Osteoblast (primary cell): ENCODE results near the gene BICDL1. TPM values are rescaled to one million over a fixed set of nuclear protein-coding genes. Genes with fewer than 3 reads are reported as not detected.
"Not testable (repeated sequence)": the region's sequence is repeated elsewhere in the genome, so short reads cannot be mapped to it uniquely, and the experiment has no call there.

Experiments used
- DNase-seq: peaks from one replicate; pipeline ENCODE4 v3.0.0; 2011; ENCODE audit warnings: low spot score, mixed read lengths; ENCODE audit not compliant: insufficient read length; ENCODE audit errors: missing footprints
- H2AFZ ChIP-seq: 2 replicates; pipeline ENCODE4 v1.6.0; 2011; ENCODE audit warnings: mild to moderate bottlenecking, low read length
- H3K27ac ChIP-seq: 2 replicates; pipeline ENCODE4 v1.5.1; 2011; ENCODE audit warnings: mild to moderate bottlenecking, low read depth, low read length, moderate library complexity
- H3K27me3 ChIP-seq: 2 replicates; pipeline ENCODE4 v1.6.0; 2012; ENCODE audit warnings: mild to moderate bottlenecking, control low read depth, inconsistent platforms, low read length, moderate library complexity; ENCODE audit not compliant: insufficient read depth
- H3K36me3 ChIP-seq: 2 replicates; pipeline ENCODE4 v1.5.1; 2011; ENCODE audit warnings: mild to moderate bottlenecking, low read length, control low read depth, moderate library complexity; ENCODE audit not compliant: insufficient read depth
- H3K4me1 ChIP-seq: 2 replicates; pipeline ENCODE4 v1.5.1; 2011; ENCODE audit warnings: mild to moderate bottlenecking, low read length, control low read depth, moderate library complexity; ENCODE audit not compliant: insufficient read depth
- H3K4me2 ChIP-seq: 2 replicates; pipeline ENCODE4 v1.6.0; 2011; ENCODE audit warnings: mild to moderate bottlenecking, low read length; ENCODE audit not compliant: insufficient read depth
- H3K4me3 ChIP-seq: fragments of 200-600 bp; sonication (generic); 3 replicates; pipeline ENCODE4 v1.5.1; 2012; ENCODE audit warnings: mild to moderate bottlenecking, low read length, inconsistent platforms; ENCODE audit not compliant: insufficient read depth
- H3K79me2 ChIP-seq: 2 replicates; pipeline ENCODE4 v1.6.0; 2012; ENCODE audit warnings: mild to moderate bottlenecking, low read length, control low read depth, inconsistent platforms; ENCODE audit not compliant: insufficient read depth
- H3K9me3 ChIP-seq: 2 replicates; pipeline ENCODE4 v1.5.1; 2011; ENCODE audit warnings: low read depth, low read length, control low read depth
- H4K20me1 ChIP-seq: 2 replicates; pipeline ENCODE4 v1.6.0; 2012; ENCODE audit warnings: mild to moderate bottlenecking, low read length, control low read depth; ENCODE audit not compliant: insufficient read depth
- total RNA-seq: library from RNA; depleted of rRNA; stranded (reverse); fragments of >200 nt; gene quantifications from 2 replicates; pipeline ENCODE4 v1.2.3, GENCODE V29; 2012
- TF ChIP-seq, protein P1 (sequence below): IDR thresholded peaks from 2 replicates; pipeline ENCODE4 v1.5.1; 2011; ENCODE audit warnings: mild to moderate bottlenecking, low read depth, low read length, moderate library complexity; ENCODE audit errors: extremely low read depth

Gene BICDL1
- total RNA-seq, 1 donor, result not detected

DNA sequence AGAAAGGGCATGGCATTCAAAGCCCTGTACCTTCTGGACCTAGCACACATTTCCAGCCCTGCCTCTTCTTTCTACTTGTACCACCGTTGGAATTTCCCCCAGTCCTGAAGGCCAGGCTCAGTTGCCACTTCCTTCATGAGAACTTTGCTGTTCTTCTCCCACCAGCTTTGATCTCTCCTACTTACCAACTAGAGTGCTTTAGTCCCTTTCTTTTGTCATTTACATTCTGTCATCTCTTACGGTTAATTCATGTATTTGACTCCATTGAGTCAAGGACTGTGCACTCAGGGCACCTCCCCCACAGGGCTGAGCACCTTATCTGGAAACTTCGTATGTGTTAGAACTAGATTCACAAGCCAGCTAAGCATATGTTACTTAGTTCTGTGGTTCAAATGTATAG is 26.3 kb downstream of the BICDL1 start:
- H3K4me1 ChIP-seq, result no peaks in the 10 kb centered on the region
- no peak overlapping the region for H3K4me3 ChIP-seq
- H3K4me2 ChIP-seq, result no peak overlapping the region
- H3K27me3 ChIP-seq, result peaks cover 4% of the 10 kb centered on the region
- H3K36me3 ChIP-seq, result no peaks in the 10 kb centered on the region
- no peak for DNase-seq
- TF ChIP-seq, protein P1, sequence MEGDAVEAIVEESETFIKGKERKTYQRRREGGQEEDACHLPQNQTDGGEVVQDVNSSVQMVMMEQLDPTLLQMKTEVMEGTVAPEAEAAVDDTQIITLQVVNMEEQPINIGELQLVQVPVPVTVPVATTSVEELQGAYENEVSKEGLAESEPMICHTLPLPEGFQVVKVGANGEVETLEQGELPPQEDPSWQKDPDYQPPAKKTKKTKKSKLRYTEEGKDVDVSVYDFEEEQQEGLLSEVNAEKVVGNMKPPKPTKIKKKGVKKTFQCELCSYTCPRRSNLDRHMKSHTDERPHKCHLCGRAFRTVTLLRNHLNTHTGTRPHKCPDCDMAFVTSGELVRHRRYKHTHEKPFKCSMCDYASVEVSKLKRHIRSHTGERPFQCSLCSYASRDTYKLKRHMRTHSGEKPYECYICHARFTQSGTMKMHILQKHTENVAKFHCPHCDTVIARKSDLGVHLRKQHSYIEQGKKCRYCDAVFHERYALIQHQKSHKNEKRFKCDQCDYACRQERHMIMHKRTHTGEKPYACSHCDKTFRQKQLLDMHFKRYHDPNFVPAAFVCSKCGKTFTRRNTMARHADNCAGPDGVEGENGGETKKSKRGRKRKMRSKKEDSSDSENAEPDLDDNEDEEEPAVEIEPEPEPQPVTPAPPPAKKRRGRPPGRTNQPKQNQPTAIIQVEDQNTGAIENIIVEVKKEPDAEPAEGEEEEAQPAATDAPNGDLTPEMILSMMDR, result no peak
- no peaks in the 10 kb centered on the region for H3K79me2 ChIP-seq
- H2AFZ ChIP-seq, result no peak overlapping the region
- H3K9me3 ChIP-seq, result no peaks in the 10 kb centered on the region
- no peaks in the 10 kb centered on the region for H4K20me1 ChIP-seq
- H3K27ac ChIP-seq, result no peak overlapping the region

DNA sequence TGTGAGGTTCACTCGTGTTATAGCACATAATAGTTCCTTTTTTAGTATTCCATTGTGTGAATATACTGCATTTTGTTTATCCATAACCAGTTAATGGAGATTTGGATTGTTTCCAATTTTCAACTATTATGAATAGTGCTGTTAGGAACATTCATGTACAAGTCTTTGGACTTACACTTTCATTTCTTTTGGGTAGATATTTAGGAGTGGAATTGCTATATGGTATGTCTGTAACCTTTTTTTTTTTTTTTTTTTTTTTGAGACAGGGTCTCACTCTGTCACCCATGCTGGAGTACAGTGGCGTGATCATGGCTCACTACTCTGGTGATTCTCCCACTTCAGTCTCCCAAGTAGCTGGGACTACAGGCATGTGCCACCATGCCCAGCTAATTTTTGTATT is 27.2 kb downstream of the BICDL1 start:
- not testable (repeated sequence) for DNase-seq, H3K27me3 ChIP-seq, H3K4me1 ChIP-seq

DNA sequence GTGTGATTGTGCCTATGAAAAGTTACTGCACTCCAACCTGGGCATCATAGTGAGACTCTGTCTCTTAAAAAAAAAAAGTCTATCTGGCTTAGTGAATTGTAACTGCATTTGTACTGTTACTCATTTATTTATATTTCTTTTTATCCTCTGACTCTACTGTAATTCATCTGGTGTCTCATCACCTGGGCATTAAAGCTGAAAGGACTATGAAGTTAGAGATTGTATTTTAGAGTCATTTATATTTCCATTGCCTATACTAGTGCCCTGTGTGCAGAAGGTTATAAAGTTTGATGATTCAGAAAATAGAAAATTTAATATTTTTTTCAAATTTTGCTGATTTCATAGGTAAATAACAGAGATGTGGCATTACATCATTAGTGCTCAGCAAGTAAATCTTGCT is 30.2 kb downstream of the BICDL1 start:
- no peaks in the 10 kb centered on the region for H3K79me2 ChIP-seq
- H3K4me3 ChIP-seq, result no peak overlapping the region

More for the DNA sequence above, 27.2 kb downstream of the BICDL1 start:
- not testable (repeated sequence) for H4K20me1 ChIP-seq, H3K27ac ChIP-seq, H3K4me3 ChIP-seq, H3K79me2 ChIP-seq, H3K4me2 ChIP-seq, H3K36me3 ChIP-seq, H2AFZ ChIP-seq, H3K9me3 ChIP-seq

DNA sequence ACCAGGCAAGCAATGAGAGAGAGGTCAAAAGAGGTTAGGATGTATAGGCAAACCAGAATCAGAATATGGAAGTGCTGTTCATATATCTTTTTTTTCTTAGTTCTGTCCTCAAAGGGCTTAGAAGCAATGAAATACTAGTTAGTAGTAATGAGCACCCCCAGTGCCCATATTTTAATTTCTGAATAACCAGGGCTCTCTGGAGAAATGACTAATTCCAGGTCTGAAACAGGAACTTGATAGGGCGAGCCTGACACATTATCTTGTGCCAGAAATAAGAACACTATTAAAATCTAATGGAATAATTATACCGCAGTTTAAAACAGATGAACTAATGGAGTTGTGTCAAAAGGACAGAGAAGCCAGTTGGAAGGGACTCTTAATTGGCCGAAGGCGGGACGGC is 30.9 kb downstream of the BICDL1 start:
- no peak overlapping the region for H3K4me3 ChIP-seq
- H3K27ac ChIP-seq, result no peak overlapping the region
- TF ChIP-seq, protein P1, result no peak
- H2AFZ ChIP-seq, result no peak overlapping the region
- no peaks in the 10 kb centered on the region for H4K20me1 ChIP-seq
- H3K4me1 ChIP-seq, result no peaks in the 10 kb centered on the region
- no peaks in the 10 kb centered on the region for H3K36me3 ChIP-seq
- no peaks in the 10 kb centered on the region for H3K79me2 ChIP-seq
- H3K27me3 ChIP-seq, result peaks cover 4% of the 10 kb centered on the region
- H3K4me2 ChIP-seq, result no peak overlapping the region
- no peak for DNase-seq
- no peaks in the 10 kb centered on the region for H3K9me3 ChIP-seq

More for the DNA sequence above, 30.2 kb downstream of the BICDL1 start:
- Histone ChIP-seq H3K27ac (no peak overlapping the region), H3K27me3 (peaks cover 4% of the 10 kb centered on the region), H2AFZ (no peak overlapping the region), H3K4me1 (no peaks in the 10 kb centered on the region), H3K4me2 (no peak overlapping the region), H4K20me1 (no peaks in the 10 kb centered on the region), H3K36me3 (no peaks in the 10 kb centered on the region), H3K9me3 (no peaks in the 10 kb centered on the region)
- TF ChIP-seq, protein P1, result no peak
- no peak for DNase-seq
